ENCODE measurements around the gene IFNL4.
"Not testable (repeated sequence)": the region's sequence is repeated elsewhere in the genome, so short reads cannot be mapped to it uniquely, and the experiment has no call there.

IFNL4 gene

GRCh38 chr19:39248806-39249205 is at the start of gene IFNL4:
TSS of gene IFNL4 (minus strand) at chr19:39248856.
- DNase-seq: no peak

GRCh38 chr19:39297931-39298634 is 49.4 kb upstream of the IFNL4 start:
- no peak for DNase-seq

- DNase-seq: no peak
Observed at GRCh38 chr19:39296906-39297305, 48.2 kb upstream of the IFNL4 start.

GRCh38 chr19:39296055-39296645 is 47.5 kb upstream of the IFNL4 start, which contains the start of gene IFNL1:
TSS of gene IFNL1 (plus strand) at chr19:39296407. CDS start at chr19:39296422, 15 bp downstream.
- DNase-seq: no peak

- DNase-seq: no peak
Observed at GRCh38 chr19:39293394-39293793, 44.7 kb upstream of the IFNL4 start.

GRCh38 chr19:39284032-39284431 is 35.4 kb upstream of the IFNL4 start:
- DNase-seq: no peak

GRCh38 chr19:39282021-39282420 is 33.4 kb upstream of the IFNL4 start:
- no peak for DNase-seq

- no peak for DNase-seq
Observed at GRCh38 chr19:39277598-39277997, 28.9 kb upstream of the IFNL4 start.

GRCh38 chr19:39276740-39277139 is 28.1 kb upstream of the IFNL4 start:
- no peak for DNase-seq

- DNase-seq: no peak
Observed at GRCh38 chr19:39275578-39275977, 26.9 kb upstream of the IFNL4 start.

GRCh38 chr19:39273859-39274258 is 25.2 kb upstream of the IFNL4 start:
- DNase-seq: not testable (repeated sequence)

- DNase-seq: no peak
Observed at GRCh38 chr19:39270036-39270871, 21.6 kb upstream of the IFNL4 start.

GRCh38 chr19:39269369-39269768 is 20.7 kb upstream of the IFNL4 start:
- DNase-seq: not testable (repeated sequence)

GRCh38 chr19:39268531-39269223 is 20.0 kb upstream of the IFNL4 start:
- not testable (repeated sequence) for DNase-seq

- not testable (repeated sequence) for DNase-seq
Observed at GRCh38 chr19:39268085-39268484, 19.4 kb upstream of the IFNL4 start, which contains the start of gene IFNL2. TSS of gene IFNL2 (plus strand) at chr19:39268396. CDS start at chr19:39268569, 173 bp downstream.

GRCh38 chr19:39265321-39265916 is 16.8 kb upstream of the IFNL4 start:
- DNase-seq: no peak

- no peak for DNase-seq
Observed at GRCh38 chr19:39264306-39265290, 15.9 kb upstream of the IFNL4 start.

GRCh38 chr19:39263912-39264305 is 15.3 kb upstream of the IFNL4 start:
- no peak for DNase-seq

GRCh38 chr19:39262496-39262895 is 13.8 kb upstream of the IFNL4 start:
- DNase-seq: no peak

GRCh38 chr19:39261704-39262103 is 13.0 kb upstream of the IFNL4 start:
- no peak for DNase-seq

GRCh38 chr19:39257227-39257626 is 8.6 kb upstream of the IFNL4 start:
- DNase-seq: no peak

All from NCI-H510A (cell line).